Esophagus squamous epithelium (tissue), 5 donors: ENCODE measurements around the gene CYP3A5. TPM values are rescaled to one million over a fixed set of nuclear protein-coding genes. Genes with fewer than 3 reads are reported as not detected.
"Not testable (repeated sequence)": the region's sequence is repeated elsewhere in the genome, so short reads cannot be mapped to it uniquely, and the experiment has no call there.

Experiments used
- DNase-seq: peaks from one replicate; lab custom pipeline; 2025; lab: John Stamatoyannopoulos, UW
- H3K27ac ChIP-seq, 4 donors: fragments of 200-600 bp; sonication (generic); one replicate each; pipeline ENCODE4 v1.5.1; 2016 to 2019; ENCODE audit warnings: mild to moderate bottlenecking in 1 of 4
- H3K27me3 ChIP-seq, 4 donors: fragments of 200-600 bp; sonication (generic); 1 replicate in 3 of 4; 2 replicates in 1 of 4; pipeline versions ENCODE4 v1.5.1 to v1.6.0; 2017 to 2021; ENCODE audit warnings: antibody characterized with exemption in 1 of 4
- H3K36me3 ChIP-seq, 3 donors: fragments of 200-600 bp; sonication (generic); one replicate each; pipeline ENCODE4 v1.5.1; 2016 to 2019
- H3K4me1 ChIP-seq, 3 donors: fragments of 200-600 bp; sonication (generic); one replicate each; pipeline ENCODE4 v1.5.1; 2017 to 2019
- H3K4me3 ChIP-seq, 4 donors: fragments of 200-600 bp; sonication (generic); 1 replicate in 3 of 4; 2 replicates in 1 of 4; pipeline ENCODE4 v1.5.1; 2016 to 2019; ENCODE audit warnings: mild to moderate bottlenecking in 2 of 4, moderate library complexity in 1 of 4
- H3K9me3 ChIP-seq, 3 donors: fragments of 200-600 bp; sonication (generic); one replicate each; pipeline ENCODE4 v1.5.1; 2016 to 2019
- CTCF ChIP-seq, 6 experiments: fragments of 450-650 bp in 4 of 6; fragments of 200-600 bp in 2 of 6; sonication (generic) in 2 of 6; IDR thresholded peaks; one replicate each; pipeline ENCODE4 v1.5.1; 2016 to 2019; ENCODE audit warnings: antibody characterized with exemption in 6 of 6, mild to moderate bottlenecking in 4 of 6, moderate library complexity in 4 of 6
- POLR2A ChIP-seq, 4 donors: fragments of 450-650 bp; IDR thresholded peaks; one replicate each; pipeline ENCODE4 v1.6.1; 2017; ENCODE audit warnings: antibody characterized with exemption in 4 of 4, mild to moderate bottlenecking in 4 of 4, moderate library complexity in 3 of 4
- whole genome bisulfite sequencing, 2 donors: methylation state at CpG; one replicate each; pipeline ENCODE4 v1.1.5; 2018; 5-methylcytosine and 5-hydroxymethylcytosine counted together
- intact Hi-C: fragments of 100-400 bp; cut with DNase I; formaldehyde crosslinking; loops from one replicate; pipeline ENCODE4 v1.15.0; 2022
- total RNA-seq, 4 donors: library from RNA; depleted of rRNA; stranded (reverse); fragments of >200 nt; gene quantifications; one replicate each; pipeline ENCODE4 v1.1.0, GENCODE V29; 2016
- donor health status: DM: yes; HTN: yes; CAD: no.

The CYP3A5 gene
- total RNA-seq: 10 to 100 TPM; 34.5 to 99.8 (median 79.1) TPM

GRCh38 chr7:99679400-99680191 lies at the start of gene CYP3A5:
Gene CYP3A5 (minus strand): TSS chr7:99679996. CDS start chr7:99679896, 100 bp downstream.
- intact Hi-C loops: no loop called here
- Histone ChIP-seq H3K4me1 (peaks cover 0 to 35% (median 0%) of the 10 kb centered on the region in 3 donors), H3K4me3 (peak within 1 kb of the TSS; percentile 23 to 44 (median 40)), H3K27me3 (no peaks in the 10 kb centered on the region), H3K36me3 (peaks cover 0 to 29% (median 0%) of the 10 kb centered on the region in 3 donors), H3K9me3 (peaks cover 0 to 3% (median 0%) of the 10 kb centered on the region in 3 donors), H3K27ac (peak within 1 kb of the TSS in 3 of 4 donors; percentile 69 to 86 (median 85))
- TF ChIP-seq POLR2A (IDR thresholded peaks at IDR 0.05) (peak in 2 of 4 donors; percentile 56 to 71), CTCF (IDR thresholded peaks at IDR 0.05) (no peak)
- 35 to 45% methylated on average over 10 of the region's 10 CpGs for WGBS, 2 donors
- DNase-seq: no peak

GRCh38 chr7:99728615-99729014 lies 48.8 kb upstream of the CYP3A5 start:
- H3K4me3 ChIP-seq: no peak overlapping the region
- H3K27ac ChIP-seq: peak overlapping the region in 3 of 4 donors; percentile 20 to 77 (median 73)
- TF ChIP-seq CTCF (IDR thresholded peaks at IDR 0.05) (no peak), POLR2A (IDR thresholded peaks at IDR 0.05) (no peak)
- H3K36me3 ChIP-seq: no peaks in the 10 kb centered on the region
- no peak for DNase-seq
- no peaks in the 10 kb centered on the region for H3K9me3 ChIP-seq
- H3K27me3 ChIP-seq: no peaks in the 10 kb centered on the region
- intact Hi-C loops: no loop called here
- 55 to 85% methylated on average over 2 of the region's 2 CpGs for WGBS, 2 donors
- peaks cover 5 to 43% (median 11%) of the 10 kb centered on the region in 3 donors for H3K4me1 ChIP-seq

GRCh38 chr7:99723201-99723600 lies 43.4 kb upstream of the CYP3A5 start:
- H3K27me3 ChIP-seq, H3K9me3 ChIP-seq, DNase-seq, H3K27ac ChIP-seq, H3K36me3 ChIP-seq, intact Hi-C loops, H3K4me3 ChIP-seq: not testable (repeated sequence)
- 85 to 89% methylated on average over 6 of the region's 6 CpGs for WGBS, 2 donors
- peaks cover 0 to 26% (median 4%) of the 10 kb centered on the region in 3 donors for H3K4me1 ChIP-seq

- H3K27ac ChIP-seq: peak overlapping the region in 1 of 4 donors; percentile 9
- no peak for DNase-seq
- intact Hi-C loops: no loop called here
- 50 to 54% methylated on average over 5 of the region's 5 CpGs for WGBS, 2 donors
- H3K9me3 ChIP-seq: no peaks in the 10 kb centered on the region
- no peaks in the 10 kb centered on the region for H3K36me3 ChIP-seq
- TF ChIP-seq CTCF (IDR thresholded peaks at IDR 0.05): no peak
- no peak for TF ChIP-seq POLR2A (IDR thresholded peaks at IDR 0.05)
- no peak overlapping the region for H3K4me3 ChIP-seq
- H3K4me1 ChIP-seq: peaks cover 0 to 15% (median 0%) of the 10 kb centered on the region in 3 donors
- no peaks in the 10 kb centered on the region for H3K27me3 ChIP-seq
Measured at GRCh38 chr7:99720800-99721595, 41.2 kb upstream of the CYP3A5 start.

GRCh38 chr7:99719996-99720769 lies 40.4 kb upstream of the CYP3A5 start:
- H3K27ac ChIP-seq: no peak overlapping the region
- 33% methylated on average over 4 of the region's 4 CpGs for WGBS, 2 donors
- H3K36me3 ChIP-seq: no peaks in the 10 kb centered on the region
- DNase-seq: no peak
- H3K27me3 ChIP-seq: no peaks in the 10 kb centered on the region
- H3K4me1 ChIP-seq: peaks cover 0 to 12% (median 0%) of the 10 kb centered on the region in 3 donors
- TF ChIP-seq CTCF (IDR thresholded peaks at IDR 0.05) (no peak), POLR2A (IDR thresholded peaks at IDR 0.05) (no peak)
- H3K4me3 ChIP-seq: no peak overlapping the region
- intact Hi-C loops: no loop called here
- H3K9me3 ChIP-seq: no peaks in the 10 kb centered on the region
